ENCODE data around the gene VENTX.

VENTX gene

DNA sequence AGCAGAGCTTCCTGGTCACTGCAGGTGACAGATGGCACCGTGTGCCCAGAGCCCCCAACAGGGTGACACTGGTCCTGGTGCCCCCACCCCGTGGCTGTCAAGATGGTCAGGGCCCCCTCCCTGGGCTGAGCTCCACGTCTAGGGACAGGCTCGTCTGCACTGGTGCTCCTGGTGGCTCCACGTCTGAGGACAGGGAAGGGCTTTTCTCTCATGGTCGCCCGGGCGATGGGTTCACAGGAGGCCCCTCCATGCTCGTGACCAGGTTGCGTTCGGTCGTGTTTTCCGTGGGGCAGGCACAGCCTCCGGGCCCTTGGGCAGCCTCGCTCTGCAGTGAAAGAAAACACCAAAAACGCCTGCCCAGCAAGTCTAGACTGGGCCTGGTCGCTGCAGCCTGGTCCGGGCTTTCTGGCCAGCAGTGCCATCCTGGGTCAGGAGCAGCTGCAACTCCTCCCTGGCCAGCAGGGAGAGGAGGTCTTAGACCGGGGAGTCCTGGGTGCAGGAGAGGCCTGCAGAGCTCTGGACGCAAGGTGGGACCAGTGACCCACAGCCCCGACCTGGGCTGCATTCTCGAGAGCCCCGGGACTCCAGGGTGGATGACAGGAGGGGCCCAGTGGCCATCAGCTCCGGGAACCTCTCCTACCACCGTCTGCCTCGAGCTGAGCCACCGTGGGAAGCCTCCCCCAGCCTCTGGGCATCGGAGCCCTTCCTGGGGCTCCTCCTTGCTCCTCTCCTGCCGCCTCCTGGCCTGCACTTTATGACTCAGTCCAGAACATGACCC is 35.5 kb upstream of the VENTX start:
- no peak for DNase-seq (ENCODE audit: extremely low read depth in 1 of 2, low read depth in 1 of 2)

- no peak for DNase-seq (ENCODE audit: extremely low read depth in 1 of 2, low read depth in 1 of 2)
Observed at GRCh38 chr10:133202778-133203651, 34.6 kb upstream of the VENTX start.

- no peak for DNase-seq (ENCODE audit: extremely low read depth in 1 of 2, low read depth in 1 of 2)
Observed at GRCh38 chr10:133203652-133204195, 33.9 kb upstream of the VENTX start.

DNA sequence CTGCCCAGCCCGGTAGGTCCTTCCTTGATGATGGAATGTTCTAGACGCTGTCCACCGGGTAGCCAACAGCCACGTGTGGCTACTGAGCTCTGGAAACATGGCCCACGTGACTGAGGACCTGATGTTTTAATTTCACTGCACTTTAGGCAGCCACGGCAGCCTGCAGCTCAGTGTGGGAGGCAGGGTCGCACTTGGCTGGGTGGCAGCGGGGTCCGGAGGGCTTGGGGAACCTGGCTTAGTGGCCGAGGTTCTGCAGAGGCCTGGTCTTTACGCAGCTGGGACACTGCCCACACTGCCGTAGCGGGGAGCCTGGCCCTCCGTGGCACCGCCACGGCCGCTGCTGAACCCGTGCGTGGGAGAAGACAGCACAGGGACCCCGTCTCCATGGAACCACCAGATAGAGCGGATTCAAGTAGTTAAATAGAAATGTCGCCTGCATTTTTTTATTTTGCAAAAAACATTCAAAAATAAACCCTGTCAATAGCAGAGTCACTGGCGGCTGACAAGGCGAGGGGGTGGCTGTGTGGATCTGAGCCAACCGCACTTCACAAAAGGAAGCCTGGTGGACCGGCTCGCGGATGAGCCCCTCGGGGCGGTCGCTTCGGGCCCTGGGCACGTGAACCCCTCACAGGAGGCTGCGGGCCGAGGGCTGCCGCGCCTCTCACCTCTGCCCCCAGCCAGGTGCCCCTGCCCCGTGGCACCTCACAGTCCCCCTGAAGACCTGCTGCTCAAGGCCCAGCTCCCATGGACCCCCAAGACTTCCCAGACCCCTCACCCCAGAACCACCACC is 33.2 kb upstream of the VENTX start:
- no peak for DNase-seq (ENCODE audit: extremely low read depth in 1 of 2, low read depth in 1 of 2)

DNA sequence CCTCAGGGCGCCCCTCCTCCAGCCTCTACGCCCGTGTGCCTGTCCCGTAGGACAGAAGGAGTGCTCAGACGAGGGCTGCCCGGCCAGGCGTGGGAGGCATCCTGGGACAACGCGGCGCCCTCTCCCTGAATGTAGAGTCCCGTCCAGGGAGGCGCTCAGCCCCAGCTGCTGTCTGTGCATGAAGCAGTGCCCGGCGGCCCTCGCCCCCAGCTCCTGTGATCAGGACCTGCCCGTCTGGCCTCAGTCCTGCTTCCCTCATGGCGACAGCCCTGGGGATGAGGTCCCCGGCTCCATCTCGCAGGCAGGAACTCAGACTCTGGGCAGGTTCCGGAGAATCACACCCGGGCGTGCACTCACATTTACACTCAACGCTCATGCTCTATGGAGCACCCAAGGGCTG is 32.5 kb upstream of the VENTX start:
- no peak for DNase-seq (ENCODE audit: extremely low read depth in 1 of 2, low read depth in 1 of 2)

DNA sequence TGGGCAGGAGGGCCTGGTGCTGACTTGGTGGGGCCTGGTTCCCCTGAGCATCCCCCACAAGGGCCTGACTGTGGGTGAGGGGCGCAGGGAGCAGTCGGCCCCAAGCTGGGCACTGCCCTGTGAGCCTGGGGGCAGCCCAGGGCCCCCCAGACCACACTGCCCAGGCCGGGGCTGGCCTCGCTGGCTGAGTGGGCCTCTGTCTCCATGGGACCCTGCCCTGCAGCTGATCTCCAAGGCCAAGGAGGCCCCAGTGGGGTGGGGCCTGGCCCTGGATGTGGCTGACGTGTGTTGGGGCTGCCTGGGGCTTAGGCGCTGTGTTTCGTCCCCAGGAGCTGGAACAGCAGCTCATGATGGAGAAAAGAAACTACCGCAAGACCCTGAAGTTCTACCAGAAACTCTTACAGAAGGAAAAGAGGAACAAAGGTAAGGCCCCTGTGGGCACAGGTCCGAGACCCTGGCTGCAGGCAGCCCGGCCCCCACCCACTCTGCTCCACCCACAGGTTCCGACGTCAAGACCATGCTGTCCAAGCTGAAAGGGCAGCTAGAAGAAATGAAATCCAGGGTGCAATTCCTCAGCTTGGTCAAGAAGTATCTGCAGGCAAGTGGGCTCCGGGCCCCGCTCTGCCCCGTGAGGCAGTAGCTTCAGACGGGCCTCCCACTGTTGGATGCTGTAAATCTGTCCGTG is 31.2 kb upstream of the VENTX start:
- DNase-seq (ENCODE audit: extremely low read depth in 1 of 2, low read depth in 1 of 2), result no peak

DNA sequence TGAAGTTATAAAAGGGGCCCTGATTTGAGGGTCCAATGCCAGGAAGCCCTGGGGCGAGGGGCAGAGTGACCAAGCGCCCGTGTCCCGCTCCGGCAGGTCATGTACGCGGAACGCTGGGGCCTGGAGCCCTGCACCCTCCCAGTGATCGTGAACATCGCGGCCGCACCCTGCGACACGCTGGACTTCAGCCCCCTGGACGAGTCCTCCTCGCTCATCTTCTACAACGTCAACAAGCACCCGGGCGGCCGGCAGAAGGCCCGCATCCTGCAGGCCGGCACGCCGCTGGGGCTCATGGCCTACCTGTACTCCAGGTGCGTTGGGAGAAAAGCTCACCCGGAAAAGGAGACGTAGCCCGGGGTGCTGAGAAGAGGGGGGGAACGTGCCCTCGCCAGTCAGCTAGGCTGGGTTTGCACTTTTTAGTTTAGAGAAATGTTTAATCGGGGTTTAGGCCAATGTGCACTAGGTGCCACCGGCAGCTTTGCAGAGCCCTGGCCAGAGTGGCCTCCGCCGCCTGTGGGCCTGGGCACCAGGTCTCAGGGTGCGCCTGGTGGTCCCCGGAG is 30.5 kb upstream of the VENTX start:
- DNase-seq (ENCODE audit: extremely low read depth in 1 of 2, low read depth in 1 of 2), result no peak

DNA sequence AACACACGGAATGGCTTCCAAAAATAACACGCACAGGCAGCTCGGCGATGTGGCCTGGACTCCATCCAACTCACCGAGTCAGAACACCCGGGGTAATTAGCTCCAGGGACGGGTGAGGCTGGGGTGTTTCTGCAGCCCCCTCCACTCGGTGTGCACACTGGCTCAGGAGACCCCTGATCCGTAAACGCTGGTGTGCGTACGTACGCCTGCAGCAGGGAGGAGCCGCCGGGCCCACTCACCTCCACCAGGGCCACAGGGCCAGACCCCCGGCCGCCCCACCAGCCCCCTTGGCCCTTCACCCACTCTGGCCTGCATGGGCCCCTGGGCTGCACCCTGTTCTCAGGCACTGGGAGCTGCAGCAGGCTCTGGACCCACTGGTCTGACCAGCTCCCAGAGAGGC is 30.0 kb upstream of the VENTX start:
- DNase-seq (ENCODE audit: extremely low read depth in 1 of 2, low read depth in 1 of 2), result no peak

DNA sequence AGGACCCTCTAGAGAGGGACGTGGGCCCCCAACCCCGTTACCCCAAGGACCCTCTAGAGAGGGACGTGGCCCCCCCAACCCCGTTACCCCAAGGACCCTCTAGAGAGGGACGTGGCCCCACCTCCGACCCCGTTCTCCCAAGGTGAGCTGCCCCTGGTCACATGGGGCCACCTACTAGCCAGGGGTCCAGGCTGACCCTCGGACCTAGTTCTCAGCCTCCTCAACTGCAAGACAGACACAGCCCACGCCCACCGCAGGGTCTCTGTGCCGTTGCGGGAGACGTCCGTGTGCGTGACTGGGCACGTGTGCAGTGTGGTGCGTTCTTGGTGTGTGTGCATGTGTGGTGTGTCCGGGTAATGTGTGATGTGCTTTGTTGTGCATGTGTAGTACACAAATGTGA is 29.2 kb upstream of the VENTX start:
- no peak for DNase-seq (ENCODE audit: extremely low read depth in 1 of 2, low read depth in 1 of 2)

- no peak for DNase-seq (ENCODE audit: extremely low read depth in 1 of 2, low read depth in 1 of 2)
Observed at GRCh38 chr10:133209117-133209516, 28.5 kb upstream of the VENTX start.

DNA sequence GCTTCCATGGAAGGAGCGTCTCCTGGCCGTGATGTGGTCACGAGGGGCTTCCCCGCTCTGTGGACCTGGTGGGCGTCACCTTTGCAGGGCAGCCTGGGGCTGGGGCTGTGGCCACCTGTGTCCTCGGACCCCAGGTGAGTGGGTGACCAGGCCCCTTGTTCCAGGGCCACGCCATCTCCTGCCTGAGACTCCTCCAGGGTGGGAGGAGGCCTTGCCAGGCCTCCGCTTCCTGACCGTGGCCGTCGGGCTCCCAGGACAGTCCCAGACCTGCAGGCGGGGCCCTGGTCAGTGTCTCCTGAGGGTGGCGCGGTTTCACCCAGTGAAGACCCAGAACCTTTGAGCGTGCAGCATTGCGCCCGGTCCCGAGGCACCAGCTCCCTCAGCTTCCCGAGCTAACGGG is 28.0 kb upstream of the VENTX start:
- no peak for DNase-seq (ENCODE audit: extremely low read depth in 1 of 2, low read depth in 1 of 2)

GRCh38 chr10:133210398-133211140 is 27.1 kb upstream of the VENTX start:
- DNase-seq (ENCODE audit: extremely low read depth in 1 of 2, low read depth in 1 of 2), result no peak

DNA sequence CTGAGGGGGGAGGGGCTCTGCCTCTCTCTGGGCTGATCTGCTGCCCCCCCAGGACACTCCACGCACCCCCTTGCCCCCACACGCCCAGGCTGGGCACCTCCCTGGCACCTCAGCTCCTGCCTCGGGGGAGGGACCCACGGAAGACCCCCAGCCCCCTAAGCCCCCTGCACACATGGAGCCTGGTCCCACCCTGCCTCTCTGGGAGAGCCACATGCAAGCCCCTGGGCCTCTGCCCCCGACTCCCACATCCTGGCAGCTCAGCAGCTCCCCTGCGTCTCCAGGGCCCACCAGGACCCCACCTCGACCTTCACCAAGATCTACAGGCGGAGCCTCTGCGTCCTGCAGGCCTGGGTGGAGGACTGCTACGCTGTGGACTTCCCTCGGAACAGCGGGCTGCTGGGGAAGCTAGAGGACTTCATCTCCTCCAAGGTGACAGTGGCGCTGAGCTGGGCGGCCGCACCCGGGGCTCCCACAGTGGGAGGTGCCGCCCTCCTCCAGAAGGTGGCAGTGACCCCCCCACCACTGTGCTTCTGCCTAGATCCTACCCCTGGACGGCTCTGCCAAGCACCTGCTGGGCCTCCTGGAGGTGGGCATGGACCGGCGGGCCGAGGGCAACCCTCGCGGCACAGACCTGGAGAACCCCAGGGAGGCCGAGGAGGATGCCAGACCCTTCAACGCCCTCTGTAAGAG is 26.4 kb upstream of the VENTX start:
- DNase-seq (ENCODE audit: extremely low read depth in 1 of 2, low read depth in 1 of 2), result no peak

DNA sequence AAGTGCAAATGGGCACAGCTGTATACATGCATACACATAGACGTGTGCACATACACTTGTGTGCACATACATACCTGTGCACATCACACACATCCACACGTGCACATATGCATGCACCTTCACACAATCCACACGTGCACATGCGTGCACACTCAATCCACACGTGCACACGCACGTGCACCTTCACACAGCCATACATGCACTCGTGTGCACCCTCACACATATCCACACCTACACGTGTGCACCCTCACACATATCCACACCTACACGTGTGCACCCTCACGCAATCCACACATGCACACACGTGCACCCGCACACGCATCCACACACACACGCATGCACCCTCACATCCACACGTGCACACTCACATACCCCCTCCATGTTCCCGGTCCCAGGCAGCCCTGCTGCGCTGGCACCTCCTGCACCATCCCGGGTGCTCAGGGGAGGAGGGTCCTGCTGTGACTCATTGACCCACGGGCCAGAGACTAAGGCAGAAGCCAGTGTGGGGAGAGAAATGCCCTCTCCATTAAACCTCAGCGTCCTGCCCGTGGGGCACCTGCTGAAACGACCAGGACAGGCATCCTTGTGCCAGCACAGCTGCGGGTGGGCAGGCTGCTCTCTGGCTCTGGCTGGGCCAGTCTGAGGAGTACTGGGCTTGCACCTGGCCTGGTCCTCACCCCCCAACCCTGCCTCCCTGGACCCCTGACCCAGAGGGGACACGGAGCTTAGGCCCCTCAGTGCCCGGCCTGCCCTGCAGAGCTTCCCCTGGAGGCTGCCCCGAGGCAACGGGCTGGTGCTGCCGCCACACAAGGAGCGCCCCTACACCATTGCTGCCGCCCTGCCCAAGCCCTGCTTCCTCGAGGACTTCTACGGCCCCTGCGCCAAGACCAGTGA is 25.4 kb upstream of the VENTX start:
- no peak for DNase-seq (ENCODE audit: extremely low read depth in 1 of 2, low read depth in 1 of 2)

GRCh38 chr10:133212853-133213494 is 24.7 kb upstream of the VENTX start:
- DNase-seq (ENCODE audit: extremely low read depth in 1 of 2, low read depth in 1 of 2), result no peak

GRCh38 chr10:133213641-133214467 is 23.8 kb upstream of the VENTX start:
- no peak for DNase-seq (ENCODE audit: extremely low read depth in 1 of 2, low read depth in 1 of 2)
